SK-N-MC (cell line): Measurements from ENCODE around the gene HS6ST1.
"Not testable (repeated sequence)": the region's sequence is repeated elsewhere in the genome, so short reads cannot be mapped to it uniquely, and the experiment has no call there.

ENCODE experiments used
- DNase-seq: peaks from one replicate; pipeline ENCODE4 v3.0.0-alpha.2; 2011; ENCODE audit warnings: low read depth, low spot score
- H3K27ac ChIP-seq: fragments of 200-600 bp; sonication (generic); 2 replicates; pipeline ENCODE4 v1.5.1; 2016; ENCODE audit warnings: mixed run types
- H3K36me3 ChIP-seq: fragments of 200-600 bp; sonication (generic); 2 replicates; pipeline ENCODE4 v1.6.1; 2017; ENCODE audit warnings: antibody characterized with exemption, low read length, mixed read lengths; ENCODE audit not compliant: insufficient read depth
- H3K4me3 ChIP-seq: fragments of 200-600 bp; sonication (generic); 2 replicates; pipeline ENCODE4 v1.5.1; 2016
- H3K9ac ChIP-seq: fragments of 200-600 bp; sonication (generic); 2 replicates; pipeline ENCODE4 v1.8.0; 2017; ENCODE audit warnings: mixed run types, mixed read lengths; ENCODE audit not compliant: insufficient read length
- H3K9me3 ChIP-seq: fragments of 200-600 bp; sonication (generic); 2 replicates; pipeline ENCODE4 v1.6.1; 2017; ENCODE audit warnings: low read depth, mild to moderate bottlenecking, antibody characterized with exemption, low read length, moderate library complexity, mixed read lengths
- EZH2 ChIP-seq: fragments of 200-600 bp; sonication (generic); IDR thresholded peaks from one replicate; pipeline ENCODE4 v1.6.1; 2017; ENCODE audit warnings: antibody characterized with exemption
- FOXP2 ChIP-seq: optimal IDR thresholded peaks from 2 replicates; pipeline ENCODE3; 2011; ENCODE audit warnings: mild to moderate bottlenecking, moderate library complexity; ENCODE audit not compliant: insufficient read depth; ENCODE audit errors: extremely low read length, control extremely low read depth
- POLR2AphosphoS5 ChIP-seq: IDR thresholded peaks from 2 replicates; pipeline ENCODE4 v1.6.1; 2012; ENCODE audit warnings: mild to moderate bottlenecking, low read depth, low read length, borderline replicate concordance

Gene HS6ST1

GRCh38 chr2:128320906-128321771 lies 2.5 kb upstream of the HS6ST1 start:
- Histone ChIP-seq H3K36me3 (peaks cover 7% of the 10 kb centered on the region; the same call in 1 of the 2 replicates), H3K9me3 (no peaks in the 10 kb centered on the region), H3K4me3 (peak overlapping the region; percentile 85), H3K9ac (peak overlapping the region; percentile 11), H3K27ac (no peak overlapping the region)
- no peak for DNase-seq
- no peak for TF ChIP-seq FOXP2
- no peak for TF ChIP-seq EZH2
- no peak for TF ChIP-seq POLR2AphosphoS5

- H3K27ac ChIP-seq: no peak overlapping the region
- peaks cover 15% of the 10 kb centered on the region; the same call in 1 of the 2 replicates for H3K36me3 ChIP-seq
- no peaks in the 10 kb centered on the region for H3K9me3 ChIP-seq
- TF ChIP-seq POLR2AphosphoS5 (no peak), EZH2 (no peak), FOXP2 (no peak)
- no peak overlapping the region for H3K9ac ChIP-seq
- H3K4me3 ChIP-seq: no peak overlapping the region
- no peak for DNase-seq
Observed at GRCh38 chr2:128320192-128320905, 1.7 kb upstream of the HS6ST1 start.

- TF ChIP-seq FOXP2: no peak
- DNase-seq: no peak
- peaks cover 20% of the 10 kb centered on the region; the same call in 1 of the 2 replicates for H3K36me3 ChIP-seq
- peak overlapping the region; percentile 85 for H3K4me3 ChIP-seq
- H3K9me3 ChIP-seq: no peaks in the 10 kb centered on the region
- H3K9ac ChIP-seq: no peak overlapping the region
- H3K27ac ChIP-seq: no peak overlapping the region
Observed at GRCh38 chr2:128319631-128320191, 1.0 kb upstream of the HS6ST1 start.

GRCh38 chr2:128318245-128318644 lies 423 bp downstream of the HS6ST1 start:
- H3K27ac ChIP-seq, DNase-seq, H3K9ac ChIP-seq, H3K9me3 ChIP-seq: not testable (repeated sequence)
- peaks cover 23% of the 10 kb centered on the region; the same call in 1 of the 2 replicates for H3K36me3 ChIP-seq
- peak overlapping the region; percentile 93 for H3K4me3 ChIP-seq

GRCh38 chr2:128317899-128318225 lies 806 bp downstream of the HS6ST1 start:
- H3K9me3 ChIP-seq, DNase-seq, H3K27ac ChIP-seq: not testable (repeated sequence)
- H3K36me3 ChIP-seq: peaks cover 23% of the 10 kb centered on the region; the same call in 1 of the 2 replicates
- peak overlapping the region; percentile 84 for H3K9ac ChIP-seq
- H3K4me3 ChIP-seq: peak overlapping the region; percentile 93

GRCh38 chr2:128317181-128317898 lies 1.3 kb downstream of the HS6ST1 start:
- Histone ChIP-seq H3K36me3 (peaks cover 23% of the 10 kb centered on the region; the same call in 1 of the 2 replicates), H3K4me3 (peak overlapping the region; percentile 93), H3K9ac (peak overlapping the region; percentile 84), H3K27ac (no peak overlapping the region), H3K9me3 (no peaks in the 10 kb centered on the region)
- DNase-seq: no peak
- TF ChIP-seq POLR2AphosphoS5: no peak
- no peak for TF ChIP-seq FOXP2
- no peak for TF ChIP-seq EZH2

- Histone ChIP-seq H3K4me3 (peak overlapping the region; percentile 93), H3K36me3 (peaks cover 23% of the 10 kb centered on the region; the same call in 1 of the 2 replicates), H3K9ac (peak overlapping the region; percentile 84), H3K27ac (no peak overlapping the region), H3K9me3 (no peaks in the 10 kb centered on the region)
- TF ChIP-seq POLR2AphosphoS5 (no peak), EZH2 (no peak), FOXP2 (no peak)
- DNase-seq: no peak
Observed at GRCh38 chr2:128316777-128317180, 1.9 kb downstream of the HS6ST1 start.
